PFSK-1 (cell line): ENCODE measurements around the gene SUSD4.

Source experiments
- FOXP2 ChIP-seq: optimal IDR thresholded peaks from 2 replicates; pipeline ENCODE3; 2011; ENCODE audit warnings: borderline replicate concordance, control low read depth, inconsistent platforms; ENCODE audit not compliant: insufficient read depth; ENCODE audit errors: extremely low read length, extremely low read depth
- POLR2AphosphoS5 ChIP-seq: IDR thresholded peaks from 2 replicates; pipeline ENCODE4 v1.6.1; 2012; ENCODE audit warnings: low read depth, mild to moderate bottlenecking, control low read depth, low read length, moderate library complexity
- SIN3A ChIP-seq: IDR thresholded peaks from 2 replicates; pipeline ENCODE4 v1.6.1; 2012; ENCODE audit warnings: mild to moderate bottlenecking, low read length, moderate library complexity, borderline replicate concordance; ENCODE audit not compliant: insufficient read depth
- TAF1 ChIP-seq: IDR thresholded peaks from 2 replicates; pipeline ENCODE4 v1.6.1; 2012; ENCODE audit warnings: low read length, control low read depth, borderline replicate concordance; ENCODE audit not compliant: insufficient read depth
- TF ChIP-seq, protein P1 (sequence below), 2 experiments: IDR thresholded peaks; 2 replicates each; pipeline versions ENCODE4 v1.6.1 to v1.8.0; 2011 to 2012; ENCODE audit warnings: low read depth in 2 of 2, low read length in 2 of 2, control low read depth in 1 of 2, inconsistent platforms in 1 of 2, mild to moderate bottlenecking in 1 of 2, moderate library complexity in 1 of 2; ENCODE audit not compliant: insufficient read depth in 1 of 2

The SUSD4 gene

DNA sequence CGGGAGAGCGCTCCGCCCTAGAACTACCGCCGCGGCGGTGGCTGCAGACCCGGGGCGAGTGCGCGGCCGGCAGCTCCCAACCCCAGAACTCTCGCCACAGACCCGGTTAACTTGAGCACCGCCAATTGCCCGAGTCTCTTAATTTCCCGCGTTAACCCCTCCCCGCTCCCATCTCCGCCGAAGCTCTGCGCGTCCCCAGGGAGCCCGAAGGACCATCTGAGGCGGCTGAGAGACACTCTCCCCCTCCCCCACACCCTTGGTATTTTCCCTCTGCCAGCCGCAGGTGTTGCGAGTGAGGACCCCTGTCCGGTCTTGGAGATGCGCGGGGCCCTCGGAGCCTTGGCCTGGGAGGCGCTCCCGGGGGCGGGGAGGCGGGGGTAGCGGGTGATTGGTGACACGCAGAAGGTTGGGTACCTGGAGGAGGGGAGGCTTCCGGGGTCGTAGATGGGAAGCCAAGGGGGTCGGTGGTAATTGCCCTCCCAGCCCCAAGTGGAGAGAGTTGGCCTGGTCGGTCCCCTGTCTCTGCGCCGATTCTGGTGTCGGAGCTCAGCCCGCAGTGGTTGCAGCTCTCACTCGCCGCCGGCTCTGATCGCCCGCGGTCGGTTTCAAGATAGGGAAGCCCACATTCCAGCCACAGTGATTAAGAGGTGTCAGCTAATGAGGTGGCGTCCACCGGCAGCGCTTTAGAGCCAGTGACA, 858 bp upstream of the SUSD4 start:
- TF ChIP-seq FOXP2 (no peak), POLR2AphosphoS5 (no peak), SIN3A (no peak), TAF1 (no peak)
- TF ChIP-seq, protein P1, sequence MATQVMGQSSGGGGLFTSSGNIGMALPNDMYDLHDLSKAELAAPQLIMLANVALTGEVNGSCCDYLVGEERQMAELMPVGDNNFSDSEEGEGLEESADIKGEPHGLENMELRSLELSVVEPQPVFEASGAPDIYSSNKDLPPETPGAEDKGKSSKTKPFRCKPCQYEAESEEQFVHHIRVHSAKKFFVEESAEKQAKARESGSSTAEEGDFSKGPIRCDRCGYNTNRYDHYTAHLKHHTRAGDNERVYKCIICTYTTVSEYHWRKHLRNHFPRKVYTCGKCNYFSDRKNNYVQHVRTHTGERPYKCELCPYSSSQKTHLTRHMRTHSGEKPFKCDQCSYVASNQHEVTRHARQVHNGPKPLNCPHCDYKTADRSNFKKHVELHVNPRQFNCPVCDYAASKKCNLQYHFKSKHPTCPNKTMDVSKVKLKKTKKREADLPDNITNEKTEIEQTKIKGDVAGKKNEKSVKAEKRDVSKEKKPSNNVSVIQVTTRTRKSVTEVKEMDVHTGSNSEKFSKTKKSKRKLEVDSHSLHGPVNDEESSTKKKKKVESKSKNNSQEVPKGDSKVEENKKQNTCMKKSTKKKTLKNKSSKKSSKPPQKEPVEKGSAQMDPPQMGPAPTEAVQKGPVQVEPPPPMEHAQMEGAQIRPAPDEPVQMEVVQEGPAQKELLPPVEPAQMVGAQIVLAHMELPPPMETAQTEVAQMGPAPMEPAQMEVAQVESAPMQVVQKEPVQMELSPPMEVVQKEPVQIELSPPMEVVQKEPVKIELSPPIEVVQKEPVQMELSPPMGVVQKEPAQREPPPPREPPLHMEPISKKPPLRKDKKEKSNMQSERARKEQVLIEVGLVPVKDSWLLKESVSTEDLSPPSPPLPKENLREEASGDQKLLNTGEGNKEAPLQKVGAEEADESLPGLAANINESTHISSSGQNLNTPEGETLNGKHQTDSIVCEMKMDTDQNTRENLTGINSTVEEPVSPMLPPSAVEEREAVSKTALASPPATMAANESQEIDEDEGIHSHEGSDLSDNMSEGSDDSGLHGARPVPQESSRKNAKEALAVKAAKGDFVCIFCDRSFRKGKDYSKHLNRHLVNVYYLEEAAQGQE (IDR thresholded peaks at IDR 0.05; ENCODE audit: insufficient read depth in 1 of 2, low read depth in 2 of 2, low read length in 2 of 2): no peak

DNA sequence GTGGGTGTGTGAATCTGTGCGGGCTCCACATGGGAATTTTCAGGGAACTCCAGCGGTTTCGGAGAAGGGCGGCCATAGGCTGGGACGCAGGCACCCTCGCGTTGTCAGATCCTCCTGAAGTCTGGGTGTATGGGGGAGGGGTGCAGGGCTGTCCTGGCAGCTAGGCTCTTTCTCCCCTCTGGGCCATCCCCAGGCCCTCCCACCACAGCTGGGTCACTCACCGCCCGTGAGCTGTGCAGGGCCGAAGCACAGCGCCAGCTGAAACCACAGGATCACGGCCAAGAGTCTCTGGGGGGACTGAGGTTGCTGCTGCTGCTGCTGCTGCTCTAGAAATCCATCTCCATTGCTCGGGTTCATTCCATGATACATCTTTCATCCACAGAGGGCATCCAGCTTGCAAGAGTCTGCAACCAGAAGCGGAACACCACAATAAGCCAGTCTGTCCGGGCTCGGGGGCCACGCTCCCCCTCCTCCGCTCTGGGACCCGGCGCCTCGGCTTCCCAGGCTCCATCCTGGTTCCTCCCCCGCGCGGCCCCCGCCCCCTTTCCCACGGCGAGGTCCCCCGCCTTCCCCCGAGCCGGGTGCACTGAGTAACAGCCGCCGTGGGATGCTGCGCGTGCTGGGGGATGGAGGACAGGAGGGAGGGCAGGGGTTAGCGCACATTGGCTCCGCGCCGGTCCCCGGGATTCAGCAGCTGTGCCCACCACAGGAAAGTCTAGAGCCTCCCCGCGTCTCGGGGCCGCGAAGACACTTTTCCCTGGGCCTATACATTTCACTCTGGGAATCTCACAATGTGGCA, 720 bp downstream of the SUSD4 start:
- TF ChIP-seq POLR2AphosphoS5 (no peak), SIN3A (no peak), FOXP2 (no peak), TAF1 (no peak)
- TF ChIP-seq, protein P1 (IDR thresholded peaks at IDR 0.05; ENCODE audit: insufficient read depth in 1 of 2, low read depth in 2 of 2, low read length in 2 of 2): no peak

DNA sequence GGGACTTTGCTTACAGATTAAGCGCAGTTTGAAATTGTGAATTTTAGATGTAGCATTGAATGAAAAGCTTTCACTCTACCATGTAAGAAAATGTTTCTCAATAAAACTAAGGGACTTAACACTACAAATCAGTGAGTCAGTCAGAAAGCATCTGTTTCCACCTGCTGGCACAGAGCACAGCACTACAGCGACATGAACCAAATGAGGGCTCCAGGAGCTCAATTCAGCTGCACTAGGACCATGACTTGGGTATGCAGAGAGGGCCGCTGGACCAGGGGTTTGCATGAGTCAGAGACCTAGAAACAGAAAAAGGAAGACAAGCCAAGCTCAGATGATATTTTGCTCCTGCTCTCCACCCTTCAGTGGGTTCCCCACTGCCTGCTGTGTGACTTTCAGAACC, 5.2 kb downstream of the SUSD4 start:
- no peak for TF ChIP-seq POLR2AphosphoS5
- TF ChIP-seq, protein P1 (IDR thresholded peaks at IDR 0.05; ENCODE audit: insufficient read depth in 1 of 2, low read depth in 2 of 2, low read length in 2 of 2): no peak
- TF ChIP-seq SIN3A: no peak
- TF ChIP-seq TAF1: no peak
- TF ChIP-seq FOXP2: no peak

DNA sequence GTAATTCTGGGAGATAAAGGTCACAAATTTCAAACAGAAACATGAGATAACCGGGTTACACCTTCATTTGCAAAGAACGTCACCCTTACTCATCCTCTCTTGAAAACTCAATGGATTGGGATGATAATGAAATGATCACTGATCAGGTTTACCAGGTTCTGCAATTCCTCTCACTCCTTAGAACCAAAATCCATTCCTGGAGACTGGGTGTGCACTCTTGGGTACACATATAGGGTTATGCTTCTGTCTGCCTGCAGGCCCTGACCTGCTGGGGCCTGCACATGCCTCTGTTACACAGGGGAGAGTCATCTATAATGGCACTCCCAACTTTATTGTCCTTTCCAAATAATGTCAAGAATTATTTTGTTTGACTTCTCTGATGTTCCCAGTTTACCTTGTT, 8.3 kb downstream of the SUSD4 start:
- TF ChIP-seq FOXP2 (no peak), SIN3A (no peak), POLR2AphosphoS5 (no peak), TAF1 (no peak)
- TF ChIP-seq, protein P1 (IDR thresholded peaks at IDR 0.05; ENCODE audit: insufficient read depth in 1 of 2, low read depth in 2 of 2, low read length in 2 of 2): no peak
